Inflammatory macrophage (primary cell): Measurements from ENCODE around the gene NDFIP2.

Experiments used
- DNase-seq, 2 donors: peaks; one replicate each; pipeline ENCODE4 v3.0.0-alpha.2; 2020 to 2022
- total RNA-seq, 18 experiments: gene quantifications; one replicate each; lab custom pipeline; 2026; ENCODE audit warnings: mixed read lengths in 6 of 18, inconsistent platforms in 2 of 18; lab: John Stamatoyannopoulos, UW

Gene NDFIP2, protein sequence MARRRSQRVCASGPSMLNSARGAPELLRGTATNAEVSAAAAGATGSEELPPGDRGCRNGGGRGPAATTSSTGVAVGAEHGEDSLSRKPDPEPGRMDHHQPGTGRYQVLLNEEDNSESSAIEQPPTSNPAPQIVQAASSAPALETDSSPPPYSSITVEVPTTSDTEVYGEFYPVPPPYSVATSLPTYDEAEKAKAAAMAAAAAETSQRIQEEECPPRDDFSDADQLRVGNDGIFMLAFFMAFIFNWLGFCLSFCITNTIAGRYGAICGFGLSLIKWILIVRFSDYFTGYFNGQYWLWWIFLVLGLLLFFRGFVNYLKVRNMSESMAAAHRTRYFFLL
- 2.8 to 13.2 (median 5.4) reads per million in 18 experiments for total RNA-seq

DNA sequence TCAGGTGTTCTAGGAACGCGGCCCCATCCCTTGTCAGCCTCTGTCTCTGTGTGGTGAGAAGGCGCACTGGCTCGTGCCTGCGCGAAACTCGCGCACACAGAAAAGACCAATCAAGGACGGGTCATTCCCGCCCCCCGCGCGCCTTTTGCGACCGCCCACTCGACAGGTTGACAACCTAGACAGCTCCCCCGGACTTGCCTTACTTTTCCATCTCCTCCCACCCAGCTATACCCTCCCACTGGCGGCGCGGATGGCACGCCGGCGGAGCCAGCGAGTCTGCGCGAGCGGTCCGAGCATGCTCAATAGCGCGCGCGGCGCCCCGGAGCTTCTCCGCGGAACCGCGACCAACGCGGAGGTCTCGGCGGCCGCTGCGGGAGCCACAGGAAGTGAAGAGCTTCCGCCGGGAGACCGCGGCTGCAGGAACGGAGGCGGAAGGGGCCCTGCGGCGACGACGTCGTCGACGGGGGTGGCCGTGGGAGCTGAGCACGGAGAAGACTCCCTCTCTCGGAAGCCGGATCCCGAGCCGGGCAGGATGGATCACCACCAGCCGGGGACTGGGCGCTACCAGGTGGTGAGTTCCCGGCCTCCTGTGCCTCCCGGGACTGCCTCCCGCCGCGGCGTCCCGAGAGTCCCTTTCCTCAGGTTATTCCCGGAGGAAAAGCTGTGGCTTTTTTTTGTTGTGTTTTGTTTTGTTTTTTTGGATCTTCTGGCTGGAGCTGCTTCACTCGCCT is at the start of gene NDFIP2:
Gene NDFIP2 (plus strand): TSS at position 202 of the 731 bp plus-strand sequence. CDS start 49 bp downstream, at position 251.
- peak; percentile 25 to 68 for DNase-seq

DNA sequence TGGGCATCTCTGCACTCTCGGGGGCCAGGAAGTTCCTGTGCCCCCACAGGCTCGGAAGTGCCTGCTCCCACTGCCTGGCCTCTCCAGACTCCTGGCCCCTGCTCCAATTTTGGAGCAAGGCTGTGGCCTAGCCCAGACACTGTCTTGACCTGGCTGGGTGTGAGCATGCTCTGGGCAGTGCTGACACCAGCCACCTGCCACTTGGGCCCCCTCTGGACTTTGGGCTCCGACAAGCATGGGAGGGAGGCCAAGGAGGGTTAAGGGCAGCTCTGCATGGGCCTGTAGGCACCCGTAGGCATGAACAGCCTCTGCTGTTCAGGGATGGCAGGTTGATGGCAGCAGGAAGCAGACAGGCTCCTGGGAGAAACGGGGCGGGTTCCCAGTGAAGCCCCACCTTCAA is 48.9 kb upstream of the NDFIP2 start:
- DNase-seq = no peak

DNA sequence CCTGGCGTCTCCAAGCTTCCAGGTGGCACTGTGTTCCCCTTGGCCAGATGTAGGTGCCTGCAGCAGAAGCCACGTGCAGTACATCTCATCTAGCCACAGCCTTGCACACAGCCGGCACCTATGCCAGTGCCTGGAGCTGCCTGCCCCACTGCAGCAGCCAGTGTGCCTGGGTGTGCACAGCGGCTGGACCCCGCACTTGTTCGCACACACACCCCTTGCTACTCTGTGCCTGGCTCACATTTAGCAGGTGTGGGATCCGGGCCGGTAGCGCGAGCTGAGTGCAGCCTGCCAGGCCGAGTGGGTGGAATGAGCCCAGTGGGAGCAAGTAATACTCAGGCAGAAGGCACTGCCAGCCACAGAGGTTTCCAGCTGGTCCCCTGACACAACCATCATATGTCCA is 48.0 kb upstream of the NDFIP2 start:
- DNase-seq = no peak

DNA sequence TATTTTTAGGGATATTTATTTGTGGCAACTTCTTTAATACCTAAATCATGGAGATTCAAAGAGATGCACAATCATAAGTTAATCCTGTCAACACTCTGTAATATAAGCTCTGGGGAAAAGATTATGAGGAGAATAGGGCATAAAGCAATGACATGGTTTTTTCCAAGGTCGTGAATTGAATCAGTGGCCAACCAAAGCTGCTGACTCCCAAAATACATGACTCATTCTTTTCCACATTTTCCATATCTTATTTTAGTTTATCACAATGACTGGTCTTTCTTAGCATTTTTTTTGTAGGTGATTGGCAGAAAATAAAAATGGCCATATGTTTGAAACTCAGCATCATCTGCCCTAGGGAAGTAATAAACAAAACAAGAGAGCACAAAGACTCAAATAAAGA is 46.4 kb upstream of the NDFIP2 start:
- no peak for DNase-seq

DNA sequence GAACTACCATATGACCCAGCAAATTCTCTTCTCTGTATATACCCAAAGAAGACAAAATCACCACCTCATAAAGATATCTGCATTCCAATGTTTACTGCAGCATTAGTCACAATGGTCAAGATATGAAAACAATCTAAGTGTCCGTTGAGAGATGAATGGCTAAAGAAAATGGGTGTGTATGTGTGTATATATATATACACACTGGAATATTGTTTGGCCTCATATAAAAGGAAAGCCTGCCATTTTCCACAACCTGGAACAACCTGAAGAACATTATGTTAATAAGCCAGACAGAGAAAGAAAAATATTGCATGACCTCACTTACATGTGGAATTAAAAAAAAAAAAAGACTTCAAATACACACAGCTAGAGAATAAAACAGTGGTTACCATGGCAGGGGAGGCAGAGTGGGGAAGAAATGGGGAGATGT is 45.4 kb upstream of the NDFIP2 start:
- no peak for DNase-seq

DNA sequence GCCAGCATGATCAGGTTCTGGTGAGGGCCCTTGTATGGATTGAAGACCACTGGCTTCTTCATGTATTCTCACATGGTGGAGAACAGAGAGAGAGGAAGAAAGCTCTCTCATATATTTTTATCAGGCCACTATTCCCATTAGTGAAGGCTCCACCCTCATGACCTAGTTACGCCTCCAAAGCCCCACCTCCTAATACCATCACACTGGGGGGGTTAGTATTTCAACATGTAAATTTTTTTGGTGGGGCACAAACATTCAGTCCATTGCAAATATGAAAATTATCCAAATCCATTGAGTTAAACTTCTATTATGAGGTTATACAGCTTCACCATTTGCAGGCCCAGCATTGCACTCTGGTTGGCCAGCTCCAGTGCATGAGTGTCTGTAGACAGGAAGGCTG is 41.7 kb upstream of the NDFIP2 start:
- no peak for DNase-seq

DNA sequence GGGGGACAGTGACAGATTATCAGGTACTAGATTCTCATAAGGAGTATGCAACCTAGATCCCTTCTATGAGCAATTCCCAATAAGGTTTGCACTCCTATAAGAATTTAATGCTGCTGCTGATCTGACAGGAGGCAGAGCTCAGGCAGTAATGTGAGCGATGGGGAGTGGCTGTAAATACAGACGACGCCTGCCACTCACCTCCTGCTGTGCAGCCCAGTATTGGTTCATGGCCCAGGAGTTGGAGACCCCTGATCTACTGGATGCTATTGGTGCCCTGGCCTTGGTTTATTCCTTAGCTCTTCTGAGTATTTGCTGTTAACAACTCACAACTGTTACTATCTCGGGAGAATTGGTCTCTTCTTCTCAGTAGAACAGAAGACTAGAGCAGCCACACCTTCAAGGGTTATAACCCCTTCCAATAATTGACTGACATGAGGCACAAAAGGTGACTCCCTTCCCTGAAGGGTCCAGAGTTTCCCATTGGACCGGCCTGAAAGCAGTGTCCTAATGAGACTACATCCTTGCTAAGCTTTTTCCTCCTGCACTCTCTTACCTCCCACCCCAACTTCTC is 39.9 kb upstream of the NDFIP2 start:
- no peak for DNase-seq

DNA sequence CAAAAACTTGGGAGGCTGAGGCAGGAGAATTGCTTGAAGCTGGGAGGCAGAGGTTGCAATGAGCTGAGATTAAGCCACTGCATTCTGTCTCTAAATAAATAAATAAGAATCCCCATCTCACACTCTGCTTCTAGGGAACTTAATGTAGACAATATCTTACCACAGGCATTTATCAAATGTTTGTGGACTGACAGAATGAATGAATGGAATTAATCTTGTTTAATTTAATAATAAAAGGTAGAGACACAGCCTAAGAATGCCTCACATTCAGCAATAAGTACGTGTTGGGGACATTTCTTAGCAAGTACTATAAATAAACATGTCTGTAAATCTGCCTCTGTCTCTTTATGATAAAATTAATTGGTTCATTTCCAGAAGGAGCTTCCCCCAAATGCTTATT is 38.7 kb upstream of the NDFIP2 start:
- no peak for DNase-seq

DNA sequence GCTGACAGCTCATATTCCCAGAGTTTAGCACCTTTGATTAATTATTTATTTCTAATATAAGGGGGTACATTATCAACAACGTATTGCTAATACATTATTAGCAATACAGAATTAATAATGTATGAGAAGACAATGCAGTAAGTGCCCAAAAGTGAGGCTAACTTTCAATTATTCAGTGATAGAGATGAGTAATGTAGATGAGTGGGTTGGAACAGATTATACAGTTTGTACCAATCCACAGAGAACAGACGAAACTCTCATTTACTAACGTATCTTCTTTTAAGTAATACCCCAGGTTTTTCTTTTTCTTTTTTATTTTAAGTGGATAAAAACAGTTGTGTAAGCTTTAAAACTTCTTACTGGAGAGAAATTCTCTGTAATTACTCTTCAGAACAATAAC is 38.2 kb upstream of the NDFIP2 start:
- DNase-seq = no peak

DNA sequence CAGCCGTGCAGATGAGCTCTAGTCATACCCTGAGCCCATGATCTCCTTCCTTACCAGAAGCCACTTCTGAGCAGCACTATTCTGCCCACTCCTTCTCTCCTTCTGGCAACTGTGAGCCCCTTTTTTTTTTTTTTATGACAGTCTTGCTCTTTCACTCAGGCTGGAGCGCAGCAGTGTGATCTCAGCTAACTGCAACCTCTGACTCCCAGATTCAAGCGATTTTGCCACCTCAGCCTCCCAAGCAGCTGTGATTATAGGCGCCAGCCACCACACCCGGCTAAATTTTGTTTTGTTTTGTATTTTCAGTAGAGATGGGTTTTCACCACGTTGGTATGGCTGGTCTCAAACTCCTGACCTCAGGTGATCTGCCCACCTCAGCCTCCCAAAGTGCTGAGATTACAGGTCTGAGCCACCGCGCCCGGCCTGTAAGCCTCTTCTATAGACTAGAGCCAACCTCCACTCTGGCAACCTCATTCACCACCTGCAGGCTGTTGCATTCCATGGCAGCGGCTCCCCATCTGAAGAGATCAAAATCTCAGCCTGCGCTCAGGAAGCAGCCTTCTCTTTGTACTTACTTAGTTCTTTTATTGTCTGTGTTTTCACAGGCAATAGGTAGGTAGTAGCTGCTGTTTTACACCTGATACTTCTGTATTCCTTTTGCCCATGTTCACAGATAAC is 34.8 kb upstream of the NDFIP2 start:
- no peak for DNase-seq

DNA sequence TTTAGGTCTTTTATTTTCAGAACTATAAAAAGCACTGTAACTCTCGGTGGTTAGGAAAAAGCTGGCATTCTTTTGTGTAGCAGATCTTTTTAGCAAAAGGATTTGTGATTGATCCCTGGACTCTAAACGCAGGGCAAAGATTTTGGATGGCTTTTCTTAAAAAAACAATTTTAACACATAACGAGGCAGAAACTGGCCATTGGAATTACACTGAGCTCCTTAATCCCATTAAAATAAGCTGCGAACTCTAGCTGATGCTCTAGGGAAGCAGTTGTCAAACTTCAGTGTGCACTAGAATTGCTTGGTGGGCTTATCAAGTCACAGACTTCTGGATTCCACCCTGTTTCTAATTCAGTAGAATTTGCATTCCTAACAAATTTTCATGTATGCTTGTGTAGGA is 33.8 kb upstream of the NDFIP2 start:
- DNase-seq = no peak

DNA sequence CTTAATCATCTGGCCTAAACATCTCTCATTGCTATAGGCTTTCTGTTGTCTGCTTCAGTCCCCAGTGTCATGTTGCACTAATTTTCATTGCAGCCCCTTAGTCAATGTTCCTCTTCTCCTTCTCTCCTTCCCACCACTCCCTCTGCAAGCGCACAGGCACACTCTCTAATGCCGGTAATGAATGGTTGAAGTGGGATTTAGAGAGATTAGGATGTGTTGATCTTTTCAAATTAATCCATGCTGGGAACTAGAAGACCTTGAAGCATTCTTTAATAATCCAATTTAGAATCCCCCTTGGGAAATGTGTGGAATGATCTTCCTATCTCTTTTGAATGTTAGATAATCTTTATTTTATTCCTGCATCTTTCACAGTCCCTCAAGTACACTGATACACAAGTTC is 33.2 kb upstream of the NDFIP2 start:
- DNase-seq = no peak

DNA sequence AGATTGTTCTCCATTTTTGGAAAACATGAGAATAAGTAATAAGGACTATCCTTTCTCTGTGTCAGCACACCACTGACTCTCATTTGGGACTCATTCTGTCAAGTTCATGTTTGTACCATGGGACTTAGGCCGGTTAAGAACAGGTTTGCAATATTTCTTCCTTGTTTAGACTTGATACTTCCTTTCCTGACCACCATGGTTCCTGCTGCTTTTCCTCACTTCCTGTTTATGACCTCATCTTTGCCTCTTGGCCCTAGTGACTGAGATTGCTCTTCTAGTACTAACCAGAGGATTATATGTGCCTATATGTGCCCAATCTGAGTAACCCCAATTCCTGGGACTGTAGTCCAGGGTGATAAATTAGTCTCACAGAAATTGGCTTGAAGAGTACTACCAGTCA is 32.5 kb upstream of the NDFIP2 start:
- peak; percentile 37 to 42 for DNase-seq

DNA sequence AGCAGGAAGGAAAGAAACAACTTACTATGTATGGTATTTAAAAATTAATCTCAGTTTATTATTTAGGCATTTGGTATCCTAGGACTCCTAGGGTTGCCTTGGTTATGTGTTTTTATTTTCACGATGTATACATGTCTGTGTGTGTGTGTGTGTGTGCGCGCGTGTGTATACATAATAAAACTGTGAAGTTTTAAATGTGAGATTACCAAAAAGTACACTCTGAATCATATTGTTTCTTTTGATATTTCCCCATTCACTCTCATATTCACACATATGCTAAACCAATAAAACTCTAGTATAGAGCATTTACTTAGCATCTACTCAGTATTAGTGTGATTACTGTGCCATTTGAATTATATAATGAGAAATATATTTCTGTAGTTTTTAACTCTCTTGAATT is 30.8 kb upstream of the NDFIP2 start:
- DNase-seq = no peak

DNA sequence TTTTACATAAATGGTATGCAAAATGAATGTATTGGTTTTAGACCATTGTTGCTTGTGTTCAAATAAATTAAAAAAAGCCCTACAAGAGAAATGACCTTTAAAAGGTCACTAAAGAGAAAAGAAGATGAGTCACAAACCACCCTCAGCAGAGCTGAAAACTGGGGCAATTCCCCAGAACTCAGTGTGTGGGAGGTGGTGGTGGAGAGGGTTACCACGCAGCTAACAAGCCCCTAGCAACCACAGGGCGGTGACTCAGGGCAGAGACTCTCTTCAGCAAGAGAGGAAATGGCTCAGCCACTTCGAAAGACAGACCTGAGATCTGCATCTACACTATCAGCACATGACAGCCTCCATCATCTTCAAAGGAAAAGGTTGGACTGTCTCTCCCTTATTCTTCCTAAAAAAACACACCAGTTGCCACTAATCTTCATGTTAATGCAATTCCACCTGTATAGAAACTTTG is 29.4 kb upstream of the NDFIP2 start:
- peak; percentile 77 to 79 for DNase-seq

DNA sequence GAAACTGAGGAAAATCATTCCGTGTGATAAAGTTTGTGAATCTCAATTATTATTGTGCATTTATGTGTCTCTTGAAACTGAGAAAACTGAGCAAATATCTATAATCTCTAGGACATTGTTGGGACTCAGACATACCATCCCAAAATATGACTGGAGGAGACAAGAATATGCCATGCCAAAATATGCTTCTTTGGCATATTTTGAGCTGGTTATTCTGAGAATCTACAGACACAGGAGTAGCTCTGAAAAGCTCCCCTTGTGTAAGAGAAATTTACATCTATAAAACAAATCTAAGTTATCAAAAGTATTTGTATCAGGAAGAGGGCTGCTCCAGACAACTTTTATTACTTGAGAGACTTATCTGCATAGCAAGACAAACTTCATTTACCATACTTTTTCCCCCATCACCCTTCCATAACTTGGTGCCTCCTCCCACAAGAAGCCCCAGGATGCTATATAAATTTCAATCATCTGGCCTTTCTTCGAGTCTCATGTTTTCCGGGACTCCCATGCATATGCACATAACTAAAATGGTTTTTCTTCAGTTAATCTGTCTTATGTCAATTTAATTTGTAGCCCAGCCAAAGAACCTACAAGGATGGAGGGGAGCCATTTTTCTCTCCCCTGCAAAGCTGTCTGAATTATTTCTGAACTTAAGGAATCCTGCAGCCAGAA is 28.6 kb upstream of the NDFIP2 start:
- no peak for DNase-seq

DNA sequence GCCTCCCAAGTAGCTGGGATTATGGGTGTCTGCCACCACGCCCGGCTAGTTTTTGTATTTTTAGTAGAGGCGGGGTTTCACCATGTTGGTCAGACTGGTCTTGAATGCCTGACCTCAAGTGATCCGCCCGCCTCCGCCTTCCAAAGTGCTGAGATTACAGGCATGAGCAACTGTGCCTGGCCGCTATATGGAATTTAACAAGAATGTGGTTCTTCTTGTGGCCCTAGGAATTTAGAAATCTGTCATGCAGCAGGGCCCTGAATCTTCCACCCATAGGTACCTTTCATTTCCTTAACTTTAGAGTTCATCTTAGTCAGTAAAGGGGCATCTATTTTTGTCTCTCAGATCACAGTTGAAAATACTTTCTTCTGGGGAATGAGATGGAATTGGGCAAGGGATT is 25.6 kb upstream of the NDFIP2 start:
- no peak for DNase-seq

DNA sequence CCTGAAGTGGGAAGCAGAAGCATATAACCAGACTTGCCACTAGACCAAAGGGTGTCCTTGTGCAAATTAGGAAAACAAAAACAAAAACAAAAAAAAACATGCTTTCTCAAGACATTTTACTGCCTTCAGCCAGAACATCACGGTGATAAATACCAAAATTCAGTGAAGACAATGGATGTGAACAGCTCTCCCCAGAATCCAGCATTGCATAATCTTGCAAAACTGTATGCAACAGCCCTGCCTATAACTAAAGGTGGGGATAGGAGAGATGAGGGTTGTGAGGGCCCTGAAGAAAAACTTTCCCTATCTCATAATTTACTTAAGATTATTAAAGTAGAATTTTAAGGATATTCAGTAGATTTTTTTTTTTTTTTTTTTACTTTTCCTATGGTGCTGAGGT is 24.9 kb upstream of the NDFIP2 start:
- no peak for DNase-seq

DNA sequence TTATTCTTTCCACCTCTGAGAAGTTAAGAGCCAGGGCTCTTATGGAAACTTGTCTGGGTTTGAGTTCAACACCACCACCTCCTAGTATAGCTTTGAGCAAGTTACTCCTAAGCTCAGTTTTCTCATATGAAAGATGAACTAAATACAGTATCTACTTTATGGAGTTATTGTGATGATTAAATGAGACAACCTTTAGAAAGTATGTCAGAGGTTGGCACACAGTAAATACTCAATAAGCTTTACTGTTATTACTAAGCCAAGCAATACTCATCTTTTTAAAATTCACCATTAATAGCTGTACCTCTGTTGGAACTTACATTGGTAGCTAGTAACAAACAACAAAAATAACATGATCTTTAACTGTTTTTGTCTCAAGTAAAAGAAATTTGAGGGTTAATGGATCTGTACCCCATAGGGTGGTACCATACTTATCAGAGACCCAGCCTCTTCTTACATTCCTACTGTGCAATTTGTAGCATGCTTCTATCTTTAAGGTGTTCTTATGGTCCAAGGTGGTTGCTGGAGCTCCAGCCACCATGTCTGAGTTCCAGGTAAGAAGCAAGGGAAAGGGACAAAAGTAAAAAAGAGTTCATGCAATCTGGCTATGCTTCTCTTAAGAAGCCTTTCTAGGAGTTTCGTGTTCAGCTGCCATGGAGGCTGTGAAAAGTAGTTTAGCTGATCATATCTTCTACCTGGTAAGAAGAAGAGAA is 24.1 kb upstream of the NDFIP2 start:
- DNase-seq = no peak

DNA sequence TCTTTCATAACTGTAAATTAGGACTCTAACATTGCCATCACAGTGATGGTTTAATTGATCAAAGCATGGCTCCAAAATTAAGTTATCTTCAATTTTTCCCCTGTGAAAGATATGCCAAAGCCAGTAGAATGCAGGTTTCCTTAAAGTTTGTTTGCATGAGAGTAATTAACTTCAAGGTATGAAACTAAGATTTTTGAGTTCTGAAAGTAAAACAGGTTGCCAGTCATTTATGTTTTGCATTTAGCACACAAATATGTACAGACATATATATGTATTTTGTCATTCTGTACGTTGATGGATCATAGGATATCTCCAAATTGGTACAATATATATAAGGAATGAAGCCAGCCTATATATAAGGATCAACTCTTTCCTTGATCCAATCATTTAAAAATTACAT is 23.6 kb upstream of the NDFIP2 start:
- DNase-seq = no peak

DNA sequence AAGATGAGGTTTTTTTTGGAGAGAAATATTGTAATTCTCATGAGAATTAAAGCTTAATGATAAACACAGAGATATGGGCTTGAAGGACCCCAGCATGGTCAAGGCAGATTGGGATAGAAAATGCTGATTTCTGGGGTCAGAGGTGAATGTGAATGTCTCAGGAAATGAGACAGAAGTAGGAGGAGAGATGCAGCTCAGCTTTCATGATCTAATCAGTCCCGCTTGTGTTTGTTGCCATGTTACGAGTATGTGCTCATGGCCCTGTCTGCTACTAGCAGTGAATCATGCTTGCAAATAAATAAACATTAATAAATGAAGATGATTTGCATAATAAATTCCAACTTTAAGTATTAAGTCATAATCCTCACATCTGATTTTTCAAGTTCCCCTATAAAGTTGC is 23.0 kb upstream of the NDFIP2 start:
- no peak for DNase-seq

DNA sequence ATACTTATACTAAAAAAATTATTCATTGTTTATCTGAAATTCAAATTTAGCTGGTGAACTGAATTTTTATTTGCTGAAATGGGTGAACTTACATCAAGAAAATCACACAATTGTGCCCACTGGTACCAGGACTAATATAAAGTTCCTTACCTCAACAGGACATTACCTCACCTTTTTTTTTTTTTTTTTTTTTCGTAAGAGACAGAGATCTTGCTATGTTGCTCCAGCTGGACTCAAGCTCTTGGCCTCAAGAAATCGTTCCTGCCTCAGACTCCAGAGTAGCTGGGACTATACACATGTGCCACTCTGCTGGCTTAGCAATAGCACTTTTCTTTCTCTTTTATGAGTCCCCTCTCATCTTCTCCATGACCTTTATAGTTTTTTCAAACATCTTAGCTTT is 22.5 kb upstream of the NDFIP2 start:
- no peak for DNase-seq
